ENCODE results near the gene CCDC12.

DNA sequence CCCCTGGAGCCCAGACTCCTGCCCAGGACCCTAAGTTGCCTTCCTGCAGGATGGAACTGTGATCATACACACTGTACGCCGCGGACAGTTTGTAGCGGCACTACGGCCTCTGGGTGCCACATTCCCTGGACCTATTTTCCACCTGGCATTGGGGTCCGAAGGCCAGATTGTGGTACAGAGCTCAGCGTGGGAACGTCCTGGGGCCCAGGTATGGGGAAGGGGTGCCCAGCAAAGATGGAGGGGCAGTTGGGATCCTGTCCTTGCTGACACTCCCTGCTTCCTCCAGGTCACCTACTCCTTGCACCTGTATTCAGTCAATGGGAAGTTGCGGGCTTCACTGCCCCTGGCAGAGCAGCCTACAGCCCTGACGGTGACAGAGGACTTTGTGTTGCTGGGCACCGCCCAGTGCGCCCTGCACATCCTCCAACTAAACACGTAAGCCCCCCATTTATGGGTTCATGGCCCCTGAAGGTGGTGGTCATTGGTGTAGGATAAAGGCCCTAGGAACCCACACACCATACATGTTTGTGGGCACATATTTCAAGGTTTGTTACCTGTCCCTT is 31.8 kb upstream of the CCDC12 start:
- TF ChIP-seq EZH2 (IDR thresholded peaks at IDR 0.05; ENCODE audit: borderline replicate concordance, low read depth, low read length, severe bottlenecking): no peak
- TF ChIP-seq, protein P1, sequence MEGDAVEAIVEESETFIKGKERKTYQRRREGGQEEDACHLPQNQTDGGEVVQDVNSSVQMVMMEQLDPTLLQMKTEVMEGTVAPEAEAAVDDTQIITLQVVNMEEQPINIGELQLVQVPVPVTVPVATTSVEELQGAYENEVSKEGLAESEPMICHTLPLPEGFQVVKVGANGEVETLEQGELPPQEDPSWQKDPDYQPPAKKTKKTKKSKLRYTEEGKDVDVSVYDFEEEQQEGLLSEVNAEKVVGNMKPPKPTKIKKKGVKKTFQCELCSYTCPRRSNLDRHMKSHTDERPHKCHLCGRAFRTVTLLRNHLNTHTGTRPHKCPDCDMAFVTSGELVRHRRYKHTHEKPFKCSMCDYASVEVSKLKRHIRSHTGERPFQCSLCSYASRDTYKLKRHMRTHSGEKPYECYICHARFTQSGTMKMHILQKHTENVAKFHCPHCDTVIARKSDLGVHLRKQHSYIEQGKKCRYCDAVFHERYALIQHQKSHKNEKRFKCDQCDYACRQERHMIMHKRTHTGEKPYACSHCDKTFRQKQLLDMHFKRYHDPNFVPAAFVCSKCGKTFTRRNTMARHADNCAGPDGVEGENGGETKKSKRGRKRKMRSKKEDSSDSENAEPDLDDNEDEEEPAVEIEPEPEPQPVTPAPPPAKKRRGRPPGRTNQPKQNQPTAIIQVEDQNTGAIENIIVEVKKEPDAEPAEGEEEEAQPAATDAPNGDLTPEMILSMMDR (IDR thresholded peaks at IDR 0.05; ENCODE audit: borderline replicate concordance, extremely low read depth, low read length, poor library complexity, severe bottlenecking): no peak

All from DND-41 (cell line).